NCI-H460 (cell line): Measurements from ENCODE around the gene TTC31. TPM values are rescaled to one million over a fixed set of nuclear protein-coding genes. Genes with fewer than 3 reads are reported as not detected.
"Not testable (repeated sequence)": the region's sequence is repeated elsewhere in the genome, so short reads cannot be mapped to it uniquely, and the experiment has no call there.

ENCODE experiments used
- DNase-seq: peaks from one replicate; pipeline ENCODE4 v3.0.0-alpha.2; 2016; ENCODE audit warnings: low read depth; ENCODE audit errors: extremely low read depth
- total RNA-seq: library from RNA; depleted of rRNA; stranded (reverse); fragments of >200 nt; shearing (Covaris generic); gene quantifications from 2 replicates; pipeline ENCODE4 v1.2.3, GENCODE V29; 2014

The TTC31 gene
- total RNA-seq, 1 experiment from 2014 or later, result 23.8 TPM

- DNase-seq, result peak; percentile 98
These were observed 28.0 kb upstream of the TTC31 start, which contains the start of gene INO80B for GRCh38 chr2:74454654-74455511. TSS of gene INO80B (plus strand) at chr2:74455087. CDS start at chr2:74455117, 30 bp downstream.

- no peak for DNase-seq
These were observed 25.7 kb upstream of the TTC31 start for GRCh38 chr2:74457129-74457548.

- no peak for DNase-seq
These were observed 25.2 kb upstream of the TTC31 start for GRCh38 chr2:74457549-74458131.

DNA sequence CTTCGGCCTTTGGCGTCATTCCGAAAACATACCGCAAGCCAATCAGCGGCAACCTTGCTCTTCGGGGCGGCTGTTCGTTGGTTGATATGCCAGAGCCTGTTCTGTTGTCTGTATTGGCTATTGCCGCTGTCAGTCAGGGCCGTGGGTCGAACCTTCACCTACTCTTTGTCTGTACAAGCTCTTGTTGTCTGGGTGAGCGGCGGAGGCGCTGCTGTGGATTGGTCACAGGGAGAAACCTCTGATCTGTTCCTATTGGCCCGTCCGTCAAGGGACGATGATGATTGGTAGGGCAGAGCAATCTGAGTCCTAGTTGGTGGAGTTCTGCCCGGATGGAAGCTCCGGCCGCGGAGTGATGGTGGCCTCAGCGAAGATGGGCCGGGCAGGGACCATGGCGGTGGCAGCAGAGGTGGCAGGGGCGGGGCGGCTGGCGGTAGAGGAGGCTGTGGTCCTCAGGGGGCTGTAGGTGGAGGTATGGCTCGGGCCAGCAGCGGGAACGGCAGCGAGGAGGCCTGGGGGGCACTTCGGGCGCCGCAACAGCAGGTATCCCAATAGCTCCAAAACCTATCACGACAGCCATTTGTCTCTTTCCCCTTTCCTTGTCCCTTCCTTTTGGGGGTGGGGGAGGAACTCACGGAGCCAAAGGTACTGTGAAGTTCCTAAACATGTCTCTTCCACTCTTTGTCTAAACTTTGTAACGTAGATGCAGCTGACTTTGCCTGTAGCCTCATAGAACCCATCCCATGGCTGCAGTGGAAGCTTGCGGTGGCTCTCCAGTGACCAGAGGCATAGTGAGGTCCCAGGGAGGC is 24.5 kb upstream of the TTC31 start, which contains the start of gene WBP1:
WBP1 (plus strand) TSS at position 307 of the 806 bp plus-strand sequence; CDS start at position 472, 165 bp downstream.
- peak; percentile 100 for DNase-seq

DNA sequence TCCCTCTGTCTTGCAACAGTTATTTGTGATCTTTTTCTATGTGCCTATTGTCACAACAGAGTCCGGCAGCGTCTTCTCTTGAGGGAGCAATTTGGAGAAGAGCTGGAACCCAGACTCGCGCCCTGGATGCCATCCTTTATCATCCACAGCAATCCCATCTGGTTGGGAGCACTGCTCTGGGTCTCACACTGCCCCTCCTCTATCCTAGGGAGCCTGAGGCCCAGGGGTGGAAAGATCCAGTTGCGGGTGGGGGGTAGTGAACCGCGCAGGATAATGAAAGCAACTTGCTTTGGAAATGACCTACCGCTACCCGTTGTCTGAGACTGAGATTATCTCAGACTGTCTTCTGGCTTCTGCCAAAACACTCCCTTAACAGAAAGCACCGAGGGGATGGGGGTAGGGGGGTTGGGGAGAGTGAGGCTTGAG is 23.9 kb upstream of the TTC31 start:
- no peak for DNase-seq

DNA sequence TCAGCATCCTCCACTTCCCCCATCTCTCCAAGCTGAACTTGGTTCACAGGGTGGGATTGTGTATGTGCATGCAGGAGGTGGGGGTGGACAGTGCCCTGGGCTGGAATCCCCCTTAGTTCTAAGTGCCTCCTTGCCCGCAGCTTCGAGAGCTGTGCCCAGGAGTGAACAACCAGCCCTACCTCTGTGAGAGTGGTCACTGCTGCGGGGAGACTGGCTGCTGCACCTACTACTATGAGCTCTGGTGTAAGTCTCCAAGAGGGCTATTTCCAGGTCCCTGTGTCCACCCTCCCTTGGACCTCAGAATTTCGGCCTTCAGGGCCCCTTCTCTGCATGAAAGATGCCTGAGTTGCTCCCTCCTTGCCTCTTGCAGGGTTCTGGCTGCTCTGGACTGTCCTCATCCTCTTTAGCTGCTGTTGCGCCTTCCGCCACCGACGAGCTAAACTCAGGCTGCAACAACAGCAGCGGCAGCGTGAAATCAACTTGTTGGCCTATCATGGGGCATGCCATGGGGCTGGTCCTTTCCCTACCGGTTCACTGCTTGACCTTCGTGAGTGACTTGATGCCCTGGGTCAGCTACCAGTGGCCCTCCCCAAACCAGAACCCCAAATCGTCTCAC is 23.3 kb upstream of the TTC31 start:
- DNase-seq, result not testable (repeated sequence)

GRCh38 chr2:74460187-74460586 is 22.7 kb upstream of the TTC31 start:
- not testable (repeated sequence) for DNase-seq

GRCh38 chr2:74461187-74462053 is 21.5 kb upstream of the TTC31 start:
- no peak for DNase-seq

- DNase-seq, result no peak
These were observed 20.7 kb upstream of the TTC31 start for GRCh38 chr2:74462054-74462785.

- no peak for DNase-seq
These were observed 20.1 kb upstream of the TTC31 start for GRCh38 chr2:74462786-74463105.

GRCh38 chr2:74464406-74464805 is 18.5 kb upstream of the TTC31 start:
- no peak for DNase-seq

- not testable (repeated sequence) for DNase-seq
These were observed 12.1 kb upstream of the TTC31 start for GRCh38 chr2:74470742-74471141.

GRCh38 chr2:74471332-74472065 is 11.4 kb upstream of the TTC31 start:
- DNase-seq, result no peak

DNA sequence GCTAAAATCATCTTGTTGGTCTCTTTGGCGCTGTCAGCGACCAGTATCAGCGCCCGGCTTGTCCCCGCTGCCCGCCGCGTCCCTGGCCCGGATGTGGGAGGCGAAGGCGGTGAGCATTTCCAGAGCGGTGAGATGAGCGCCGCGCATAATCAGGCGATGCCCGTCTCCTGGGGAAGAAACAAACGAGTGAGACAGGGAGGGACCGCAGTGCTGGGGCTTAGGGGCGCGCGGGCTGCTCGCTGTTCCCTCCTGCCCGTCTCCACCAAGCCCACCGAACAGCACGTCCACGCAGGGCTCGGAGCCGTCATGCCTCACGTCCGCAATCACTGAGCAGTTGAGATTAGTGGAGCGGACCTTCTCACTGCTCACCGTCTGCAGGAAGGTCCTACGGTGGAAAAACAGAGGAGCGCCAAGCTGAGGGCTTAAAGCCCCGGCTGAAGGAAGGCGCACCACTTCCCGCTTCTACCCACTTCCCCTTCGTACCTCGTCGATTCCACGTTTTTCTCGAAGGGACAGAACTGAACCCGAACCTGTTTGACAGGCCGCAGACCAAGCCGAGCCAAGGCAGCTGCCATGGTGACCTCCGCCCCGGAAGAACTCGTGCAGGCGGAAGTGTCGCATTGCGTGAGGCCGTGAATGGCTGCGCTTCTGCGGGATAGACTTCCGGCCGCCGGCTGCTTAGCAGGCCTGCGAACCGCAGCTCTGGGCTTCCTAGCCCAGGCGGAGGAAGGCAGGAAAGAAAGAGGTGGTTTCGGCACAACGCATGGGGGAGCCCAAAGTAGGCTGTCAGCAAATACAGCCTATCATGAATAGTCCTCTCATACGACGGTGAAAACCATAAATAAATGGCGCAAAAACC is 10.6 kb upstream of the TTC31 start, which contains the start of gene MRPL53:
MRPL53 (minus strand) TSS at position 595 of the 859 bp plus-strand sequence; CDS start at position 575, 20 bp downstream.
- peak; percentile 91 for DNase-seq

DNA sequence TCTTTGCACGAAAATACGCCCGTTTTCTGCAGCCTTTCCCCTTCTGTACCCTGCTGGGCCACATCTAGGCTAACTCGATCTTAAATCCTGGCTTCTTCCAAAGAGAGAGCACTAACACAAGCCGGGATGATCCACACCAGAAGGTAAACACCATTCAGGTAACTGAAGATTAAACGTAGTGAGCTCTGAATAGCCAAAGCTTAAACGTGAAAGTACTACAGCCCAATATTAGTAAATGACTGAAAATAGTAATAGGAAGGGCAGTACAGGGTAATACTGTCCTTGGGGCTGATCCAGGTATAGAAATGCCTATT is 10.0 kb upstream of the TTC31 start:
- no peak for DNase-seq

DNA sequence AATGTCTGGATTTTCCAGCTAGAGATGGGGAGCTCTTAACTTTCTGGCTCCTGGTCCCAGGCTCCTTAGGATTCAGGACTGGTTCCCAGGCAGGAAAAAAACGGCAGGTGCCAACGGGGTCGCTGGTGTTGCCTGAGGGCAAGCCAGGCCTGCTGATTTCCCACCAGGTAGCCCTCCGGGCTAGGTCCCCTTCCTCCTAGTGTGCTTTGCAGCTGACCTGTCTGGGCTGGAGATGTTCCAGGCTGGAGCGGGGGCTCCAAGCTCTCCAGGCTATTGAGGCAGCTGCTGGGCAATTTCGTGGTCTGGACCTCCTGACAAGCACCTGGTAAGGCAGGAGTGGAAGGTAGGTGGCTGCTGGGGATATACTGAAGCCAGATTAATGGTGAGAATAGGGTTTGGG is 8.4 kb upstream of the TTC31 start:
- DNase-seq, result no peak

- no peak for DNase-seq
These were observed 8.0 kb upstream of the TTC31 start for GRCh38 chr2:74474899-74475298.
